HepG2 (cell line): ENCODE measurements around the gene TULP4. TPM values are rescaled to one million over a fixed set of nuclear protein-coding genes. Genes with fewer than 3 reads are reported as not detected.

Experiments used
- ATAC-seq: fragments of 200-7000 bp; cut with Tn5 transposase; 3 replicates; pipeline ENCODE4 v1.9.1; 2020; ENCODE audit warnings: mild to moderate bottlenecking, moderate library complexity
- BruUV-seq: library from RNA; stranded (reverse); fragments of 400-500 nt; replicated peaks from 2 replicates; lab custom pipeline; 2021; lab: Mats Ljungman, UMichigan
- CTCF ChIA-PET: fragments of 300-600 bp; formaldehyde crosslinking; extraction: SDS; loops from one replicate; lab custom pipeline; 2021; ENCODE audit warnings: low total read pairs, inconsistent platforms, low intra/inter-chr PET ratio; lab: Yijun Ruan, JAX
- POLR2A ChIA-PET: fragments of 350-600 bp; sonication (Branson Sonifier 250); formaldehyde crosslinking; loops from one replicate; lab custom pipeline; 2020; ENCODE audit warnings: antibody characterized with exemption, inconsistent platforms; lab: Yijun Ruan, JAX
- DNase-seq: peaks from one replicate; pipeline ENCODE4 v3.0.0-alpha.2; 2015; ENCODE audit warnings: low spot score
- FAIRE-seq: peaks from 3 replicates; lab custom pipeline; 2011; peaks lifted over from hg19 to GRCh38; lab: Jason Lieb, UNC
- H2AFZ ChIP-seq: one replicate; pipeline ENCODE4 v1.6.1; 2011; ENCODE audit warnings: low read length, inconsistent platforms
- H3K27ac ChIP-seq: fragments of 300-600 bp; 3 replicates; pipeline ENCODE4 v1.8.0; 2011; ENCODE audit warnings: mixed run types, mild to moderate bottlenecking, mixed read lengths, low read length, inconsistent platforms; ENCODE audit not compliant: insufficient read depth; ENCODE audit errors: extremely low read length
- H3K27me3 ChIP-seq, 2 experiments: fragments of 200-600 bp in 1 of 2; 2 replicates in 1 of 2; 3 replicates in 1 of 2; pipeline versions ENCODE4 v1.6.0 to v1.8.0; 2011; ENCODE audit warnings: low read length in 2 of 2, mild to moderate bottlenecking in 2 of 2, moderate library complexity in 2 of 2, inconsistent platforms in 1 of 2; ENCODE audit not compliant: insufficient read depth in 2 of 2, control insufficient read depth in 1 of 2
- H3K36me3 ChIP-seq, 2 experiments: fragments of 200-600 bp in 1 of 2; replicated peaks in 1 of 2; 2 replicates in 1 of 2; 3 replicates in 1 of 2; pipeline versions ENCODE4 v1.5.1 to v1.8.0; 2011; ENCODE audit warnings: low read length in 2 of 2, inconsistent platforms in 1 of 2; ENCODE audit not compliant: insufficient read depth in 2 of 2, control insufficient read depth in 1 of 2
- H3K4me1 ChIP-seq: 2 replicates; pipeline ENCODE4 v1.5.1; 2012; ENCODE audit warnings: low read length, inconsistent platforms; ENCODE audit not compliant: insufficient read depth
- H3K4me2 ChIP-seq: 2 replicates; pipeline ENCODE4 v1.6.0; 2011; ENCODE audit warnings: low read depth, low read length, inconsistent platforms
- H3K4me3 ChIP-seq, 3 experiments: fragments of 200-600 bp in 1 of 3; sonication (generic), shearing (Covaris generic) in 1 of 3; replicated peaks in 1 of 3; 2 replicates each; pipeline ENCODE4 v1.5.1; 2011 to 2016; ENCODE audit warnings: low read length in 3 of 3, inconsistent platforms in 2 of 3, low read depth in 2 of 3, mild to moderate bottlenecking in 2 of 3, control low read depth in 1 of 3, mixed read lengths in 1 of 3; ENCODE audit not compliant: insufficient read depth in 1 of 3
- H3K79me2 ChIP-seq: one replicate; pipeline ENCODE4 v1.6.1; 2011; ENCODE audit warnings: low read length, inconsistent platforms; ENCODE audit not compliant: insufficient read depth
- H3K9ac ChIP-seq: 2 replicates; pipeline ENCODE4 v1.6.0; 2011; ENCODE audit warnings: mild to moderate bottlenecking, low read depth, low read length, inconsistent platforms; ENCODE audit not compliant: insufficient read depth
- H3K9me3 ChIP-seq: 2 replicates; pipeline ENCODE4 v1.5.1; 2012; ENCODE audit warnings: mild to moderate bottlenecking, low read length
- H4K20me1 ChIP-seq: 2 replicates; pipeline ENCODE4 v1.6.0; 2011; ENCODE audit warnings: inconsistent platforms, mild to moderate bottlenecking, low read length, moderate library complexity; ENCODE audit not compliant: insufficient read depth
- ATF1 ChIP-seq: IDR thresholded peaks from 2 replicates; pipeline ENCODE4 v1.6.1; 2016; ENCODE audit warnings: mild to moderate bottlenecking, control low read depth
- CBFB ChIP-seq: sonication (generic); formaldehyde crosslinking; IDR thresholded peaks from 2 replicates; pipeline ENCODE4 v1.4.0; 2020; ENCODE audit warnings: missing genetic modification reagents
- GABPA ChIP-seq, 2 experiments: IDR thresholded peaks; 2 replicates each; pipeline ENCODE4 v1.6.1; 2011 to 2016; ENCODE audit warnings: low read depth in 2 of 2, low read length in 1 of 2, missing biosample characterization in 1 of 2, missing genetic modification characterization in 1 of 2
- KLF13 ChIP-seq: sonication (generic); formaldehyde crosslinking; IDR thresholded peaks from 2 replicates; pipeline ENCODE4 v1.4.0; 2020; ENCODE audit warnings: mild to moderate bottlenecking, missing genetic modification reagents
- MYNN ChIP-seq: sonication (generic); formaldehyde crosslinking; IDR thresholded peaks from 2 replicates; pipeline ENCODE4 v1.4.0; 2020; ENCODE audit warnings: mild to moderate bottlenecking, low read depth, missing genetic modification reagents
- SAFB2 ChIP-seq: sonication (generic); formaldehyde crosslinking; IDR thresholded peaks from 2 replicates; pipeline ENCODE4 v1.5.1; 2020; ENCODE audit warnings: missing genetic modification reagents, low read depth, mild to moderate bottlenecking, borderline replicate concordance
- SMC3 ChIP-seq: IDR thresholded peaks from 2 replicates; pipeline ENCODE4 v1.6.1; 2011; ENCODE audit warnings: low read length, improper control_type of control experiment
- TBX2 ChIP-seq: sonication (generic); formaldehyde crosslinking; IDR thresholded peaks from 2 replicates; pipeline ENCODE4 v1.5.0; 2020; ENCODE audit warnings: missing genetic modification reagents, mild to moderate bottlenecking, borderline replicate concordance
- ZNF350 ChIP-seq: sonication (generic); formaldehyde crosslinking; IDR thresholded peaks from 2 replicates; pipeline ENCODE4 v1.4.0; 2020; ENCODE audit warnings: mild to moderate bottlenecking, low read depth, missing genetic modification reagents, borderline replicate concordance
- ZNF563 ChIP-seq: sonication (generic); formaldehyde crosslinking; IDR thresholded peaks from 2 replicates; pipeline ENCODE4 v1.8.0; 2022; ENCODE audit warnings: mild to moderate bottlenecking, moderate library complexity, missing genetic modification reagents
- ZNF564 ChIP-seq: sonication (generic); formaldehyde crosslinking; IDR thresholded peaks from 2 replicates; pipeline ENCODE4 v1.8.1; 2023; ENCODE audit warnings: mild to moderate bottlenecking, missing genetic modification reagents
- ZSCAN20 ChIP-seq: sonication (generic); formaldehyde crosslinking; IDR thresholded peaks from 2 replicates; pipeline ENCODE4 v1.4.0; 2020; ENCODE audit warnings: missing genetic modification reagents, mild to moderate bottlenecking, borderline replicate concordance
- WGBS: methylation state at CpG from one replicate; pipeline ENCODE4 v1.1.6; 2017; ENCODE audit warnings: low lambda C conversion rate; 5-methylcytosine and 5-hydroxymethylcytosine counted together
- in situ Hi-C: cut with HindIII; loops from 2 replicates; pipeline ENCODE4 v1.10.0; 2017; ENCODE audit warnings: low pct_unique_long_range_greater_than_20kb; ENCODE audit not compliant: extremely low pct_ligation_motif_present
- intact Hi-C: fragments of 100-400 bp; cut with micrococcal nuclease; formaldehyde crosslinking; loops from one replicate; pipeline ENCODE4 v1.10.0; 2022; ENCODE audit not compliant: unreplicated experiment
- polyA plus RNA-seq, 8 experiments: library from polyadenylated mRNA; depleted of rRNA in 3 of 8; stranded (reverse) in 7 of 8; unstranded in 1 of 8; fragments of >200 nt; fragmentation: Illumina TruSeq in 4 of 8; extraction: Trizol in 4 of 8; gene quantifications; 2 replicates each; pipeline versions ENCODE4 v1.2.1 to v1.2.3, GENCODE V29; 2011 to 2016; ENCODE audit warnings: low read depth in 4 of 8, missing spikeins in 1 of 8, mixed read lengths in 1 of 8; ENCODE audit not compliant: insufficient read depth in 1 of 8
- total RNA-seq, 5 experiments: library from RNA; depleted of rRNA; stranded (reverse); fragments of >200 nt; fragmentation: Illumina TruSeq; extraction: Trizol; gene quantifications; 2 replicates each; pipeline ENCODE4 v1.2.3, GENCODE V29; 2016; ENCODE audit warnings: low read depth in 1 of 5
- TF ChIP-seq, protein P1 (sequence below): sonication (generic); formaldehyde crosslinking; IDR thresholded peaks from 2 replicates; pipeline ENCODE4 v1.4.0; 2020; ENCODE audit warnings: missing genetic modification reagents, borderline replicate concordance
- TF ChIP-seq, protein P2 (sequence below): sonication (generic); formaldehyde crosslinking; IDR thresholded peaks from 2 replicates; pipeline ENCODE4 v1.4.0; 2020; ENCODE audit warnings: mild to moderate bottlenecking, missing genetic modification reagents
- TF ChIP-seq, protein P3 (sequence below): sonication (generic); formaldehyde crosslinking; IDR thresholded peaks from 2 replicates; pipeline ENCODE4 v1.8.1; 2022; ENCODE audit warnings: low read depth, mild to moderate bottlenecking, missing genetic modification reagents
- TF ChIP-seq, protein P4 (sequence below): sonication (generic); formaldehyde crosslinking; IDR thresholded peaks from 2 replicates; pipeline ENCODE4 v1.5.1; 2020; ENCODE audit warnings: mild to moderate bottlenecking, moderate library complexity, missing genetic modification reagents

The TULP4 gene
- total and polyA plus RNA-seq, 2 of the 13 experiments (the other 11 are each of a cell fraction or from before 2014, with no cell fraction given), result 21.1 to 122 TPM

DNA sequence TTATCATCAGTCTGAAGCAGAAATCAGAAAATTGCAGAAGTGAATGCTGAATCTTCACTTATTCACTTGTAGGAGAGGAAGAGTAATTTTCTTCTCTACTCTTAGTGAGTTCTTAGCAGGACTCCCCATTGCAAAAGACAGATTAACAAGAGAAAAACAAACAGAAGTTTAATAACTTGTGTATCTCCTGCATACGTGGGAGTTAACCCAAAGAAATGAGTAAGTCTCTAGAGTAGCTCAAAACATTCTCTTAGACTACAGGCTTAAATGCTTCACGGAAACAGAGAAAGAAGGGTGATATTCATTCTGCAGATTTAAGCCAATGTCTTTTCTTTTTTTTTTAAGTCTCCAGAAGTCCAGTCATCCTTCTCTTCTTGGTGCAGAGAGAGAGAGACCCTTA lies 149.7 kb downstream of the TULP4 start (continued):
- TF ChIP-seq, protein P1, sequence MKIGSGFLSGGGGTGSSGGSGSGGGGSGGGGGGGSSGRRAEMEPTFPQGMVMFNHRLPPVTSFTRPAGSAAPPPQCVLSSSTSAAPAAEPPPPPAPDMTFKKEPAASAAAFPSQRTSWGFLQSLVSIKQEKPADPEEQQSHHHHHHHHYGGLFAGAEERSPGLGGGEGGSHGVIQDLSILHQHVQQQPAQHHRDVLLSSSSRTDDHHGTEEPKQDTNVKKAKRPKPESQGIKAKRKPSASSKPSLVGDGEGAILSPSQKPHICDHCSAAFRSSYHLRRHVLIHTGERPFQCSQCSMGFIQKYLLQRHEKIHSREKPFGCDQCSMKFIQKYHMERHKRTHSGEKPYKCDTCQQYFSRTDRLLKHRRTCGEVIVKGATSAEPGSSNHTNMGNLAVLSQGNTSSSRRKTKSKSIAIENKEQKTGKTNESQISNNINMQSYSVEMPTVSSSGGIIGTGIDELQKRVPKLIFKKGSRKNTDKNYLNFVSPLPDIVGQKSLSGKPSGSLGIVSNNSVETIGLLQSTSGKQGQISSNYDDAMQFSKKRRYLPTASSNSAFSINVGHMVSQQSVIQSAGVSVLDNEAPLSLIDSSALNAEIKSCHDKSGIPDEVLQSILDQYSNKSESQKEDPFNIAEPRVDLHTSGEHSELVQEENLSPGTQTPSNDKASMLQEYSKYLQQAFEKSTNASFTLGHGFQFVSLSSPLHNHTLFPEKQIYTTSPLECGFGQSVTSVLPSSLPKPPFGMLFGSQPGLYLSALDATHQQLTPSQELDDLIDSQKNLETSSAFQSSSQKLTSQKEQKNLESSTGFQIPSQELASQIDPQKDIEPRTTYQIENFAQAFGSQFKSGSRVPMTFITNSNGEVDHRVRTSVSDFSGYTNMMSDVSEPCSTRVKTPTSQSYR (CRISPR knock-in tag), result no peak
- no peak for TF ChIP-seq SMC3
- no peak for TF ChIP-seq MYNN (CRISPR knock-in tag)
- TF ChIP-seq TBX2 (CRISPR knock-in tag), result no peak
- TF ChIP-seq, protein P2, sequence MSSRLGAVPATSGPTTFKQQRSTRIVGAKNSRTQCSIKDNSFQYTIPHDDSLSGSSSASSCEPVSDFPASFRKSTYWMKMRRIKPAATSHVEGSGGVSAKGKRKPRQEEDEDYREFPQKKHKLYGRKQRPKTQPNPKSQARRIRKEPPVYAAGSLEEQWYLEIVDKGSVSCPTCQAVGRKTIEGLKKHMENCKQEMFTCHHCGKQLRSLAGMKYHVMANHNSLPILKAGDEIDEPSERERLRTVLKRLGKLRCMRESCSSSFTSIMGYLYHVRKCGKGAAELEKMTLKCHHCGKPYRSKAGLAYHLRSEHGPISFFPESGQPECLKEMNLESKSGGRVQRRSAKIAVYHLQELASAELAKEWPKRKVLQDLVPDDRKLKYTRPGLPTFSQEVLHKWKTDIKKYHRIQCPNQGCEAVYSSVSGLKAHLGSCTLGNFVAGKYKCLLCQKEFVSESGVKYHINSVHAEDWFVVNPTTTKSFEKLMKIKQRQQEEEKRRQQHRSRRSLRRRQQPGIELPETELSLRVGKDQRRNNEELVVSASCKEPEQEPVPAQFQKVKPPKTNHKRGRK, result no peak
- TF ChIP-seq ZNF350 (CRISPR knock-in tag), result no peak
- TF ChIP-seq GABPA (IDR thresholded peaks at IDR 0.05; ENCODE audit: low read depth, low read length), result no peak
- no peak for TF ChIP-seq GABPA (CRISPR knock-in tag; IDR thresholded peaks at IDR 0.05; ENCODE audit: low read depth)
- TF ChIP-seq ATF1, result no peak
- no peak for TF ChIP-seq ZNF564

DNA sequence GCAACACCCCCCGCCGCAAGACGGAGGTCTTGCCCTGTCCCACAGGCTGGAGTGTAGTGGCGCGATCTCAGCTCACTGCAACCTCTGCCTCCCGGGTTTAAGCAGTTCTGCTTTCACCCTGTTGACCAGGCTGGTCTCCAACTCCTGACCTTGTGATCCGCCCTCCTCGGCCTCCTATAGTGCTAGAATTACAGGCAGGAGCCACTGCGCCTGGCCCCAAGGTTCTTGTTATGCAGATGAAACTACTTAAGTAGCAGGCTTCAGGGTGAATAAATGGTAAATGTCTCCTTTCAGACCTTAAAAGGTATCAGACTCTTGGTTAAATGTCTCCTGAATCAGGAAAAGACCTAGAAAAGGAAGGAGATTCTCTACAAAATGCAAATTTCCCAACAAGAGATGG lies 152.2 kb downstream of the TULP4 start:
- ChIA-PET POLR2A (no interaction called here), CTCF (no interaction called here)
- H3K27ac ChIP-seq, result no peak overlapping the region
- in situ Hi-C loops (no loop called here), intact Hi-C loops (no loop called here)
- no peaks in the 10 kb centered on the region for H3K27me3 ChIP-seq
- no peak for FAIRE-seq
- H3K36me3 ChIP-seq, result peaks cover 20 to 72% of the 10 kb centered on the region in 2 experiments
- no peak overlapping the region for H2AFZ ChIP-seq
- DNase-seq, result no peak
- ATAC-seq, result no peak
- BruUV-seq, result no TSS peak
- H3K4me1 ChIP-seq, result no peaks in the 10 kb centered on the region
- H3K4me2 ChIP-seq, result no peak overlapping the region
- H3K79me2 ChIP-seq, result no peaks in the 10 kb centered on the region
- WGBS, result 97% methylated on average over 9 of the region's 9 CpGs
- no peak overlapping the region for H3K9ac ChIP-seq
- H3K4me3 ChIP-seq, result no peak overlapping the region
- no peaks in the 10 kb centered on the region for H4K20me1 ChIP-seq
- H3K9me3 ChIP-seq, result no peaks in the 10 kb centered on the region
- TF ChIP-seq, protein P3, sequence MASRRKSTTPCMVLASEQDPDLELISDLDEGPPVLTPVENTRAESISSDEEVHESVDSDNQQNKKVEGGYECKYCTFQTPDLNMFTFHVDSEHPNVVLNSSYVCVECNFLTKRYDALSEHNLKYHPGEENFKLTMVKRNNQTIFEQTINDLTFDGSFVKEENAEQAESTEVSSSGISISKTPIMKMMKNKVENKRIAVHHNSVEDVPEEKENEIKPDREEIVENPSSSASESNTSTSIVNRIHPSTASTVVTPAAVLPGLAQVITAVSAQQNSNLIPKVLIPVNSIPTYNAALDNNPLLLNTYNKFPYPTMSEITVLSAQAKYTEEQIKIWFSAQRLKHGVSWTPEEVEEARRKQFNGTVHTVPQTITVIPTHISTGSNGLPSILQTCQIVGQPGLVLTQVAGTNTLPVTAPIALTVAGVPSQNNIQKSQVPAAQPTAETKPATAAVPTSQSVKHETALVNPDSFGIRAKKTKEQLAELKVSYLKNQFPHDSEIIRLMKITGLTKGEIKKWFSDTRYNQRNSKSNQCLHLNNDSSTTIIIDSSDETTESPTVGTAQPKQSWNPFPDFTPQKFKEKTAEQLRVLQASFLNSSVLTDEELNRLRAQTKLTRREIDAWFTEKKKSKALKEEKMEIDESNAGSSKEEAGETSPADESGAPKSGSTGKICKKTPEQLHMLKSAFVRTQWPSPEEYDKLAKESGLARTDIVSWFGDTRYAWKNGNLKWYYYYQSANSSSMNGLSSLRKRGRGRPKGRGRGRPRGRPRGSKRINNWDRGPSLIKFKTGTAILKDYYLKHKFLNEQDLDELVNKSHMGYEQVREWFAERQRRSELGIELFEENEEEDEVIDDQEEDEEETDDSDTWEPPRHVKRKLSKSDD (CRISPR knock-in tag), result no peak
- no peak for TF ChIP-seq ZNF563
- no peak for TF ChIP-seq CBFB (CRISPR knock-in tag)
- no peak for TF ChIP-seq KLF13
- TF ChIP-seq ZSCAN20 (CRISPR knock-in tag), result no peak
- TF ChIP-seq, protein P4, sequence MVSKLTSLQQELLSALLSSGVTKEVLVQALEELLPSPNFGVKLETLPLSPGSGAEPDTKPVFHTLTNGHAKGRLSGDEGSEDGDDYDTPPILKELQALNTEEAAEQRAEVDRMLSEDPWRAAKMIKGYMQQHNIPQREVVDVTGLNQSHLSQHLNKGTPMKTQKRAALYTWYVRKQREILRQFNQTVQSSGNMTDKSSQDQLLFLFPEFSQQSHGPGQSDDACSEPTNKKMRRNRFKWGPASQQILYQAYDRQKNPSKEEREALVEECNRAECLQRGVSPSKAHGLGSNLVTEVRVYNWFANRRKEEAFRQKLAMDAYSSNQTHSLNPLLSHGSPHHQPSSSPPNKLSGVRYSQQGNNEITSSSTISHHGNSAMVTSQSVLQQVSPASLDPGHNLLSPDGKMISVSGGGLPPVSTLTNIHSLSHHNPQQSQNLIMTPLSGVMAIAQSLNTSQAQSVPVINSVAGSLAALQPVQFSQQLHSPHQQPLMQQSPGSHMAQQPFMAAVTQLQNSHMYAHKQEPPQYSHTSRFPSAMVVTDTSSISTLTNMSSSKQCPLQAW (CRISPR knock-in tag), result no peak
- no peak for TF ChIP-seq SAFB2 (CRISPR knock-in tag)
